Thoracic aorta (tissue), 2 donors: ENCODE results near the gene FTL. TPM values are rescaled to one million over a fixed set of nuclear protein-coding genes. Genes with fewer than 3 reads are reported as not detected.

Experiments used
- ATAC-seq: fragments of 150-250 bp; one replicate; pipeline ENCODE4 v1.8.0; 2017; ENCODE audit warnings: low read depth; ENCODE audit not compliant: insufficient number of reproducible peaks, low FRiP score
- DNase-seq: peaks from one replicate; pipeline ENCODE4 v3.0.0-alpha.2; 2020; ENCODE audit warnings: low spot score
- H3K27ac ChIP-seq, 2 donors: fragments of 200-600 bp; sonication (generic); 1 replicate in 1 of 2; 2 replicates in 1 of 2; pipeline ENCODE4 v1.5.1; 2016; ENCODE audit warnings: mild to moderate bottlenecking in 2 of 2, moderate library complexity in 2 of 2
- H3K27me3 ChIP-seq: fragments of 200-600 bp; sonication (generic); replicated peaks from 2 replicates; pipeline ENCODE4 v1.6.0; 2016; ENCODE audit warnings: mild to moderate bottlenecking; ENCODE audit not compliant: insufficient read depth
- H3K36me3 ChIP-seq: fragments of 200-600 bp; sonication (generic); one replicate; pipeline ENCODE4 v1.5.1; 2016
- H3K4me1 ChIP-seq, 2 donors: fragments of 200-600 bp; sonication (generic); 1 replicate in 1 of 2; 2 replicates in 1 of 2; pipeline versions ENCODE4 v1.5.1 to v1.6.0; 2016; ENCODE audit warnings: low read depth in 2 of 2, mild to moderate bottlenecking in 1 of 2; ENCODE audit not compliant: control insufficient read depth in 1 of 2
- H3K4me3 ChIP-seq: fragments of 200-600 bp; sonication (generic); 2 replicates; pipeline ENCODE4 v1.5.1; 2016; ENCODE audit warnings: mild to moderate bottlenecking
- H3K9me3 ChIP-seq: fragments of 200-600 bp; sonication (generic); 2 replicates; pipeline ENCODE4 v1.5.1; 2016
- total RNA-seq, 2 donors: library from RNA; depleted of rRNA; stranded (reverse); fragments of >200 nt; gene quantifications; one replicate each; pipeline versions ENCODE4 v1.1.0 to v1.2.3, GENCODE V29; 2016
- TF ChIP-seq, protein P1 (sequence below): fragments of 200-600 bp; sonication (generic); IDR thresholded peaks from one replicate; pipeline ENCODE4 v1.5.1; 2019; ENCODE audit warnings: antibody characterized with exemption

The FTL gene
- total RNA-seq, 2 donors from 2014 or later: 3,403 to 7,108 TPM

DNA sequence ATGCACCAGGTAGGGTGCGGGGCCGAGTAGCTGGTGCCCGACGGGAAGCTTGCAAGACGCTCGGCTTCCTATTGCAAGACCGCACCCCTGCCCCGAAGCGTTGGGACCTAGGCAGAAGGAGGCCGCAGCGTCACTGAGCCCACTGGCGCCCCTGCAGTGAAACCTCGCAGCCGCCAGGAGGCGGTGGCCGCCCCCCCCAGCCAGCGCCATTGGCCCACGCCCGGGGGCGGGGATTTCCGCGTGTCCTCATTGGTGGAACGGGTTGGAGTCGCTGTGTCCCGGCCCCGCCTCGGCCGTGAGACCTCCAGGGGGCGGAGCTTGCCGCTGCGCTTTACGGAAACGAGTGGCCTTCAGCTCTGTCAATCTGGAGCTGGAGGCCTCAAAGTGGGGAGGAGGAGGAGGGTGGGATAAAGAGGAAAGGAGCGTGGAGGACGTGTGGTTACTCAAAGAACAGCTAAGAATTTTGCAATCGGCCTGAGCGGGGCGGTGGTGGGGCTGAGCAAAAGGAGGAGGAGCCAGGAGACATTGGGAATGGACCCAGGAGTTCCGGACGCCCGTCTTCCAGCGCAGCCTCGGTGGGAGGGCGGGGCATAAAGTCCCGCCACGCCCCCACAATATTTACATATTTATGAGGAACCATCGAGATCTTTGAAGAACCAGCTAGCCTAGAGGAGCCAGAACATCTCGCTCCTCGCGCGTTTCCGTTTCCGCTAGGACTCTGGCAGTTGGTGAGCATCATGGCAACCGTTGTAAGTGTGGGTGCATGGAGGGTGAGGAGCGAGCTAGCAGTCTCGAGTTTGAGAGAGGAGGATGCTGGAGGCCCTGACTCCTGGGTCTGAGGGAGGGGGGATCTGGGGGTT, 28.3 kb downstream of the FTL start, which contains the start of the genes GYS1 and RUVBL2:
TSS of gene GYS1 (minus strand) at position 135 of the 860 bp plus-strand sequence. CDS start 197 bp downstream, outside the sequence.
TSS of gene RUVBL2 (plus strand) at position 713 of the 860 bp plus-strand sequence. CDS start at position 738, 25 bp downstream.
- H3K4me1 ChIP-seq: peaks cover 20 to 42% of the 10 kb centered on the region in 2 donors
- TF ChIP-seq, protein P1, sequence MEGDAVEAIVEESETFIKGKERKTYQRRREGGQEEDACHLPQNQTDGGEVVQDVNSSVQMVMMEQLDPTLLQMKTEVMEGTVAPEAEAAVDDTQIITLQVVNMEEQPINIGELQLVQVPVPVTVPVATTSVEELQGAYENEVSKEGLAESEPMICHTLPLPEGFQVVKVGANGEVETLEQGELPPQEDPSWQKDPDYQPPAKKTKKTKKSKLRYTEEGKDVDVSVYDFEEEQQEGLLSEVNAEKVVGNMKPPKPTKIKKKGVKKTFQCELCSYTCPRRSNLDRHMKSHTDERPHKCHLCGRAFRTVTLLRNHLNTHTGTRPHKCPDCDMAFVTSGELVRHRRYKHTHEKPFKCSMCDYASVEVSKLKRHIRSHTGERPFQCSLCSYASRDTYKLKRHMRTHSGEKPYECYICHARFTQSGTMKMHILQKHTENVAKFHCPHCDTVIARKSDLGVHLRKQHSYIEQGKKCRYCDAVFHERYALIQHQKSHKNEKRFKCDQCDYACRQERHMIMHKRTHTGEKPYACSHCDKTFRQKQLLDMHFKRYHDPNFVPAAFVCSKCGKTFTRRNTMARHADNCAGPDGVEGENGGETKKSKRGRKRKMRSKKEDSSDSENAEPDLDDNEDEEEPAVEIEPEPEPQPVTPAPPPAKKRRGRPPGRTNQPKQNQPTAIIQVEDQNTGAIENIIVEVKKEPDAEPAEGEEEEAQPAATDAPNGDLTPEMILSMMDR: peak; percentile 99
- peaks cover 11% of the 10 kb centered on the region for H3K36me3 ChIP-seq
- no peaks in the 10 kb centered on the region for H3K27me3 ChIP-seq
- H3K4me3 ChIP-seq: peak within 1 kb of the TSS; percentile 100
- peak within 1 kb of the TSS; percentile 98 to 100 for H3K27ac ChIP-seq
- DNase-seq (peak; percentile 98), ATAC-seq (peak; percentile 94)
- no peaks in the 10 kb centered on the region for H3K9me3 ChIP-seq

DNA sequence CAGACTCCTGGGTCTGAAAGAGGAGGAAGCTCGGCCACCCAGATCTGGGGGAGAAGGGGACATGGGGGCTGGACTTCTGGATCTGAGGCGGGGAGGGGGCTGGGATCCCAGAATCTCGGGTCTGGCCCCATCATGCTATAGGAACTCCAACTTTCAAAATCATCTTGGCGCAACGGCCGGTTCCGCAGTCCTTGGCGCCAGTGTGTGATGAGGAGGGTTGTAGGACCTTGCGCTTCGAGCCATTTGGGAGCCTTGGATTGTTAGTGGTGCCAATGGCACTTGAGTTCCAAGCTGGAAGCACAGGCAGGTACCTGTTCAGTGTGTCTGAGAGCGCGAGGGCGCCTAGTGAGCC, 28.9 kb downstream of the FTL start:
- H3K36me3 ChIP-seq: peaks cover 5% of the 10 kb centered on the region
- no peak for ATAC-seq
- DNase-seq: no peak
- H3K27ac ChIP-seq: peak overlapping the region; percentile 79 to 100
- H3K9me3 ChIP-seq: no peaks in the 10 kb centered on the region
- peaks cover 20 to 42% of the 10 kb centered on the region in 2 donors for H3K4me1 ChIP-seq
- TF ChIP-seq, protein P1: no peak
- peak overlapping the region; percentile 100 for H3K4me3 ChIP-seq
- H3K27me3 ChIP-seq: no peaks in the 10 kb centered on the region

DNA sequence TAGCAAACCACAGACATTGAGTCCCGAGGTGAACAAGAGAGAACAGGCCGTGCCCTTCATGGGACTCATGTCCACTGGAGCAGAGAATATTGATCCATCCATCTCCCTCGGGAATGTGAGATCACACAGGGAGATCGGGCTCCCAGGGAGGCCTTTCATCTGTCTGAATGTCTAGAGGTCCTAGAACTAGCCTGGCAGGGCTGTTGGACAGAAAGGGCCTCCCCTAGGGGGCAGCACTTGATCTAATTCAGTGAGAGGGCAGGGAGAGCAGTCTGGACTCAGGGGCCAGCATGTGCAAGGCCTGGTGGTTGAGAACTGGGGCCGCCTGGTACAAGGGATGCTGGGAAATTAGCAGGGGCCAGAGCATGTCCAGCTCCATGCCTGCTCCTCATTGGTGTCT, 32.9 kb downstream of the FTL start:
- H3K27ac ChIP-seq: no peak overlapping the region
- H3K4me3 ChIP-seq: no peak overlapping the region
- H3K36me3 ChIP-seq: no peaks in the 10 kb centered on the region
- TF ChIP-seq, protein P1: no peak
- ATAC-seq (no peak), DNase-seq (no peak)
- no peaks in the 10 kb centered on the region for H3K9me3 ChIP-seq
- peaks cover 9 to 15% of the 10 kb centered on the region in 2 donors for H3K4me1 ChIP-seq
- H3K27me3 ChIP-seq: no peaks in the 10 kb centered on the region

DNA sequence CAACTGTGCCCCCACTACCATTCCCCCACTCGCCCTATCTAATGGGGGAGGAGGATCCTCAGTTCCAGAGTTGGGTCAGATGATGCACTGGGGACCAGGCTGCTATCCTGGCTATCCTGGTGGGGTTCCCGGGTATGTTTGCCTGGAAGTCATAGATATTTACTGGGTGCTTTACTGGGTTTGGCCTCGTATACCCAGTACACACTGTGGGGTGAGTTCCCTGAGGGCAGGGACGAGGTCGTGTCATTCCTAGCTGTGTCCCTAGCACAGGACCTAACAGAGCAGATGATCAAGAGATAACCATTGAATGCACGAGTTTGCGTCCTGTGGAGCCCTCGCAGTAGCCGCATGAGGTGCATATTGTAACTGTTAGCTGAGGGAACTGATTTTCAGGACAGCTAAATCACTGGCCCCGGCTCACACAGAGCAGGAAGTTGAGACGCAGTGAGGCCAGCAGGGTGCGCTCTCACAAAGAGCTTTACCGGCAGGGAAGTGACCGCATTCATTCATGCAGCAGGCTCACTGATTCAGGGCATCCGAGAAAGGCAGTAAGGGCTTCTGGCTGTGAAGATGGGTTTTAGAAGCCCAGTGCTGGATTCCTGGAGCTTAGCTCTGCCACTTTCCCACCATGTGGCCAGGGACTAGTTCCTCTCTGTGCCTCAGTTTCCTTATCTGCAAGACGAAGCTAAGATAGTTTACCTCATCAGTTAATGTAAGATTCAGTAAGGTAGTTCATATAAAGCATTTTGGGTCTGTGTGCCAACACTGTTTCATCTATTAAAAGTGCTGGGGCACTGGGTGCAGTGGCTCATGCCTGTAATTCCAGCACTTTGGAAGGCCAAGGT, 34.6 kb downstream of the FTL start:
- TF ChIP-seq, protein P1: peak; percentile 45
- Histone ChIP-seq H3K27ac (no peak overlapping the region), H3K4me3 (no peak overlapping the region), H3K4me1 (peaks cover 2 to 8% of the 10 kb centered on the region in 2 donors), H3K9me3 (no peaks in the 10 kb centered on the region), H3K36me3 (peaks cover 7% of the 10 kb centered on the region), H3K27me3 (no peaks in the 10 kb centered on the region)
- DNase-seq (no peak), ATAC-seq (no peak)

DNA sequence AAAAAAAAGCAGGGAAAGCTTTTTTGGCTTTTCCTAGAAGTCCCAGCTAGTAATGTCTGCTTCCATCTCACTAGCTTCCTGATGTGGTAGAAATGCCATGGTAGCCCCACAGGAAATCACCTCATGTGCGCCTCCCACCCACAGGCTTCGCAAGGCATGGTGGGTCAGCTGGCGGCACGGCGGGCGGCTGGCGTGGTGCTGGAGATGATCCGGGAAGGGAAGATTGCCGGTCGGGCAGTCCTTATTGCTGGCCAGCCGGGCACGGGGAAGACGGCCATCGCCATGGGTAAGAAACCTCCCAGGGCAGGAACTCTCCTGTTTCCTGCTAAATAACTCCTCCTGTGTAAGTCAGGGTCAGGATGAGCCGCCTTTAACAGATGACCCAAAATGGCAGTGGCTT, 39.0 kb downstream of the FTL start:
- Histone ChIP-seq H3K27me3 (no peaks in the 10 kb centered on the region), H3K4me3 (no peak overlapping the region), H3K9me3 (no peaks in the 10 kb centered on the region), H3K27ac (no peak overlapping the region), H3K4me1 (no peaks in the 10 kb centered on the region), H3K36me3 (peaks cover 31% of the 10 kb centered on the region)
- TF ChIP-seq, protein P1: no peak
- no peak for ATAC-seq
- DNase-seq: no peak
